Activated T-cell treated with anti-CD3 and anti-CD28 coated beads, Interleukin-2, amount 50 U/mL, for 48 hours (primary cell): ENCODE results near the gene FBL.
"Not testable (repeated sequence)": the region's sequence is repeated elsewhere in the genome, so short reads cannot be mapped to it uniquely, and the experiment has no call there.

ENCODE experiments used
- DNase-seq, 2 experiments: peaks; one replicate each; pipeline ENCODE4 v3.0.0-alpha.2; 2020

FBL gene

DNA sequence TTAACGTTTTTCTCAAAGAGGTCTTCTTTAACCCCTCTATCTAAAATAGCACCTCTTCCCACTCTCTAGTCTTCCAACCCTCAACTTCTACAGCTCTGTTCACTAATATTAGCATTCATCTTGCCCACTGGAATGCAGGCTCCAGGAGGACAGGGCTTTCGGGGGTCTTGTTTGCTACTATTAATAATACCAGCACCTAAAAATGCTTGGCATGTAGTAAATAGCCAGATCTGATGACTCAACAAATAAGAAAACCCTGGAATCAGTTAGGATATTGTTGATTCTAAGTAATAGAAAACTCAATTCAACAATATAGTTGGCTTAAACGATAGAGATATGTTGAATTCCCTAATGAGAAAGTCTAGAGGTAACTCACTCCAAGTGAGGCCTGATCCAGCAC lies 26.4 kb downstream of the FBL start:
- no peak for DNase-seq

DNA sequence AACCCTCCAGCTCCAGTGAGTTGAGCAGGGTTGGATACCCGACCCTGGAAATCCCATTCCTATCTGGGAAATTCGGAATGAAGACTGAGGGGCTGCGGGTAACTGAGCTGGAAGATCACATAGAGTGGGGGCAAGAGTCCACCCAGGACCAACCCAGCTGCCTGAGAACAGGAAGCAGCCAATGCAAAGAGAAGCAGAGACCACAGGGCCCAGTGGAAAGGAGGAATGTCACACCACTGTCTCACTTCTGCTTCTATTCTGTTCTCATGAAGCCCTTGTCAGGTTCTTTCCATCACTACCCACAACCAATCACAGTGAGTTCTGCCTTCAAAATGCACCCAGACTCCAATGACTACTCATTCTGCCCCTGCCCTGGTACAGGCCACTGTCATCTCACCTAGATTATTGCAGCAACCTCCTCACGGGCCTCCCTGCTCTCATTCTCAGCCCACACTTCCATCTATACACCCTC lies 27.5 kb downstream of the FBL start:
- no peak for DNase-seq

GRCh38 chr19:39817888-39818561 lies 28.2 kb downstream of the FBL start:
- DNase-seq, result no peak

GRCh38 chr19:39816287-39817048 lies 29.7 kb downstream of the FBL start:
- no peak for DNase-seq

DNA sequence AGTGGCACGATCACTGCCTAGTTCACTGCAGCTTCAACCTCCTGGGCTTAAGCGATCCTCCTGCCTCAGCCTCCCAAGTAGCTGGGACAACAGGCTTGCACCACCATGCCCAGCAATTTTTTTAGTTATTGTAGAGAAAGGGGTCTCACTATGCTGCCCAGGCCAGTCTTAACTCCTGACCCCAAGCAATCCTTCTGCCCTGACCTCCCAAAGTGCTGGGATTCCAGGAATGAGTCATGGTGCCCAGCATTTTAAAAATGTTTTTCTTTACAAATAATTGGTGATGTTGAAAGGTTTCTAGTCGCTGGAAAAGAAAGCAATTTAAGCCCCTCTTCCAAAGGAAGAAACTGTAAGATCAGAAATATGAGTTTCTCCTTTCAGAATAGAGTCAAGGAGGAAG lies 31.6 kb downstream of the FBL start:
- DNase-seq, result no peak

GRCh38 chr19:39814111-39814510 lies 32.1 kb downstream of the FBL start:
- DNase-seq, result not testable (repeated sequence)

GRCh38 chr19:39813264-39813993 lies 32.8 kb downstream of the FBL start:
- no peak for DNase-seq

DNA sequence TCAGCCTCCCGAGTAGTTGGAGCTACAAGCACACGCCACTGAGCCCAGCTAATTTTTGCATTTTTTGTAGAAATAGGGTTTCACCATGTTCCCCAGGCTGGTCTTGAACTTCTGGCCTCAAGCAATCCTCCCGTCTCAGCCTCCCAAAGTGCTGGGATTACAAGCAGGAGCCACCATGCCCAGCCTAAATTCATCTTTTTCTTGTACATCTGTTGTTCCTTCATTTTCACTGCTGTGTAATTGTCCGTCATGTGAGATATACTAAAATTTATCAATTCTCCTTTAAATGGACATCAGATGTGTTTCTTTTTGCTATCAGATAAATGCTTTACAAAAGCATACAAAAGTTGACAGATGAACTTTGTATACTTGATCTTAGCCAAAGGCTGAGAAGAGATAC lies 35.1 kb downstream of the FBL start:
- no peak for DNase-seq

DNA sequence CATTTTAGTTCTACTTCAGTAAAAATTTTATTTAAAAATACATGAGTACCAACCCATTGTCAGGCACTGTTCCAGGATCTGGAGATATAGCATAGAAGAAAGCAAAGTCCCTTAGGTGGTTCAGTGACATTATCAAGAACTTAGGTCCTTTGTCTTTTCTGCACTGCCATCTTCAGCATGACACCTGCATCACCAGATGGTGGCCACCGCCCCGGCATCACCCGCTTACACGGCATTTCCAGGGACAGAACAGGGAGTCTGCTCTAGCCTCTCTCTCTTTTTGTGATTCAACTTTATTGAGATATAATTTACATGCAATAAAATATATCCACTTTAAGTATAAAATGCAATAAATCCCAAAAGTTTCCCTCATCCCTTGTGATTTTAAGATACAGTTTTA lies 35.8 kb downstream of the FBL start:
- DNase-seq, result no peak

- DNase-seq, result no peak
Measured at GRCh38 chr19:39809368-39809767, 36.8 kb downstream of the FBL start.

DNA sequence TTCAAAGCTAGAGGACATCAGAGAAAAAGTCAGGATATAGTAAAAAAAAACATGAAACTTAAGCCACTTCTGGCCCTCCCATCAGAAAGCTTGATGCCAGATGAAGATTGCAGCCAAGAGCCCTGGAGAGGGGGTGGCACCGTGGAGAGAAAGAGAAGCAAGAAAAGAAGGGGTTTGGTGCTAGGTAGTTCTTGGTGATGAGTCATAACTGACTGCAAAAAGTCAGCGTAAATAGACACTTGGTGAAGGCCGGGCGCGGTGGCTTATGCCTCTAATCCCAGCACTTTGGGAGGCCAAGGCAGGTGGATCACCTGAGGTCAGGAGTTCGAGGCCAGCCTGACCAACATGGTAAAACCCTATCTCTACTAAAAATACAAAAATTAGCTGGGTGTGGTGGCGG lies 37.5 kb downstream of the FBL start:
- not testable (repeated sequence) for DNase-seq

- DNase-seq, result no peak
Measured at GRCh38 chr19:39807846-39808364, 38.3 kb downstream of the FBL start.

DNA sequence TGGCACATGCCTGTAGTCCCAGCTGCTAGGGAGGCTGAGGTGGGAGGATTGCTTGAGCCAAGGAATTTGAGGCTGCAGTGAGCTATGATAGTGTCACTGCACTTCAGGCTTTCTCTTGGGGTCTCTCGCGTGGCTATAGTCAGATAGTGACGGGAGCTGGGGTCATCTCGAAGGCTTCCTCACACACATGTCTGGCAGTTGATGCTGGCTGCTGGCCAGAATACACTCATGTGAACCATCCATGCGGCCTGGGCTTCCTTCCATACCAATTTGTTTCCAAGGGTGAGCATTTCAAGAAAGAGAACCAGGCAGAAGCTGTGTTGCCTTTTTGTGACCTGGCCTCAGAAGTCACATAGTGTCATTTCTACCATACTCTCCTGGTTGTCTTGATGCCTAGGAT lies 41.1 kb downstream of the FBL start:
- DNase-seq, result no peak

GRCh38 chr19:39802958-39803357 lies 43.2 kb downstream of the FBL start:
- no peak for DNase-seq

- DNase-seq, result no peak
Measured at GRCh38 chr19:39797083-39797482, 49.1 kb downstream of the FBL start.

- DNase-seq, result no peak
Measured at GRCh38 chr19:39796000-39796498, 50.1 kb downstream of the FBL start.

- peak in 1 of 2 experiments; percentile 21 for DNase-seq
Measured at GRCh38 chr19:39795001-39795400, 51.2 kb downstream of the FBL start.

- DNase-seq, result peak; percentile 87 to 91
Measured at GRCh38 chr19:39792999-39793546, 53.1 kb downstream of the FBL start.

DNA sequence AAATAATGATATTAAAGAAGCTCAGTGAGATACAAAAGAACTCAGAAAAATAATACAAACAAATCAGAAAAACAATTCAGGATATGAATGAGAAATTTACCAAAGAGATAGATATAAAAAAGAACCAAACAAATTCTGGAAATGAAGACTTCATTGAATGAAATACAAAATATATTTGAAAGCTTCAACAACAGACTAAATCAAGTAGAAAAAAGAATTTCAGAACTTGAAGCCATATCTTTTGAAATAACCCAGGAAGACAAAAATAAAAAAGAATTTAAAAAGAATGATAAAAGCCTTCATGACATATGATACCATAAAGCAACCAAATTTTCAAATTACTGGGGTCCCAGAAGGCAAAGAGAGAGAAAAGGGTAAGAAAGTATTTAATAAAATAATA lies 57.9 kb downstream of the FBL start:
- no peak for DNase-seq
